Ascending aorta (tissue), 2 donors: ENCODE results near the gene USP10. TPM values are rescaled to one million over a fixed set of nuclear protein-coding genes. Genes with fewer than 3 reads are reported as not detected.

ENCODE experiments used
- DNase-seq, 2 donors: peaks; one replicate each; pipeline ENCODE4 v3.0.0-alpha.2; 2019; ENCODE audit warnings: low spot score in 2 of 2
- H3K27ac ChIP-seq, 2 donors: fragments of 200-600 bp; sonication (generic); one replicate each; pipeline ENCODE4 v1.5.1; 2016 to 2017; ENCODE audit warnings: mild to moderate bottlenecking in 1 of 2
- H3K27me3 ChIP-seq: fragments of 200-600 bp; sonication (generic); one replicate; pipeline ENCODE4 v1.5.1; 2017
- H3K36me3 ChIP-seq, 2 donors: fragments of 200-600 bp; sonication (generic); one replicate each; pipeline ENCODE4 v1.5.1; 2016
- H3K4me1 ChIP-seq, 2 donors: fragments of 200-600 bp; sonication (generic); one replicate each; pipeline ENCODE4 v1.5.1; 2016 to 2017; ENCODE audit warnings: mild to moderate bottlenecking in 1 of 2
- H3K4me3 ChIP-seq, 2 donors: fragments of 200-600 bp; sonication (generic); one replicate each; pipeline ENCODE4 v1.5.1; 2016 to 2017; ENCODE audit warnings: mild to moderate bottlenecking in 1 of 2
- H3K9me3 ChIP-seq, 2 donors: fragments of 200-600 bp; sonication (generic); one replicate each; pipeline ENCODE4 v1.5.1; 2016
- intact Hi-C: fragments of 100-400 bp; cut with DNase I; formaldehyde crosslinking; loops from one replicate; pipeline ENCODE4 v1.15.1; 2023
- total RNA-seq: library from RNA; depleted of rRNA; stranded (reverse); fragments of >200 nt; gene quantifications from one replicate; pipeline ENCODE4 v1.1.0, GENCODE V29; 2016
- TF ChIP-seq, protein P1 (sequence below), 3 experiments: fragments of 200-600 bp in 2 of 3; fragments of 450-650 bp in 1 of 3; sonication (generic) in 2 of 3; IDR thresholded peaks; one replicate each; pipeline ENCODE4 v1.5.1; 2016 to 2019; ENCODE audit warnings: antibody characterized with exemption in 3 of 3, mild to moderate bottlenecking in 1 of 3, moderate library complexity in 1 of 3

The USP10 gene
- total RNA-seq, 1 donor from 2014 or later: 27.8 TPM

DNA sequence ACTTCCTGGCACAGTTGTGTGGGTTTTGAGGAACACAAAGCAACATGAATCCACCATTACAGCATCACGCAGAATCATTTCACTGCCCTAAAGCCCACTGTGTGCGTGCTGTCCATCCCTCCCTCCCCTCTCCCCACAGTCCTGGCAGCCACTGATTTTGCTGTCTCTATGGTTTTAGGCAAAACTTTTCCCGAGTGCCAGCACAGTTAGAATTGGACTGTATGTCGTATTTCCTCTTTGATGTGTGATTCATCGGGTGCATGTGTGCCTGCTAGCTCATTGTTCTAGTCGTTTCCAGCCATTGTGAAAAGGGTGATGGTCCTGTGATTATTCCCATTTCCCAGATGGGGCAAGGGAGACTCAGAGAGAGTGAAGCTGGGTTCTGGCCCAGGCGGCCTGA is 38.8 kb upstream of the USP10 start:
- intact Hi-C loops: no loop called here
- no peaks in the 10 kb centered on the region for H3K27me3 ChIP-seq
- no peak overlapping the region for H3K4me3 ChIP-seq
- H3K9me3 ChIP-seq: no peaks in the 10 kb centered on the region
- peaks cover 65 to 91% of the 10 kb centered on the region in 2 donors for H3K36me3 ChIP-seq
- H3K27ac ChIP-seq: no peak overlapping the region
- DNase-seq: no peak
- H3K4me1 ChIP-seq: no peaks in the 10 kb centered on the region
- TF ChIP-seq, protein P1, sequence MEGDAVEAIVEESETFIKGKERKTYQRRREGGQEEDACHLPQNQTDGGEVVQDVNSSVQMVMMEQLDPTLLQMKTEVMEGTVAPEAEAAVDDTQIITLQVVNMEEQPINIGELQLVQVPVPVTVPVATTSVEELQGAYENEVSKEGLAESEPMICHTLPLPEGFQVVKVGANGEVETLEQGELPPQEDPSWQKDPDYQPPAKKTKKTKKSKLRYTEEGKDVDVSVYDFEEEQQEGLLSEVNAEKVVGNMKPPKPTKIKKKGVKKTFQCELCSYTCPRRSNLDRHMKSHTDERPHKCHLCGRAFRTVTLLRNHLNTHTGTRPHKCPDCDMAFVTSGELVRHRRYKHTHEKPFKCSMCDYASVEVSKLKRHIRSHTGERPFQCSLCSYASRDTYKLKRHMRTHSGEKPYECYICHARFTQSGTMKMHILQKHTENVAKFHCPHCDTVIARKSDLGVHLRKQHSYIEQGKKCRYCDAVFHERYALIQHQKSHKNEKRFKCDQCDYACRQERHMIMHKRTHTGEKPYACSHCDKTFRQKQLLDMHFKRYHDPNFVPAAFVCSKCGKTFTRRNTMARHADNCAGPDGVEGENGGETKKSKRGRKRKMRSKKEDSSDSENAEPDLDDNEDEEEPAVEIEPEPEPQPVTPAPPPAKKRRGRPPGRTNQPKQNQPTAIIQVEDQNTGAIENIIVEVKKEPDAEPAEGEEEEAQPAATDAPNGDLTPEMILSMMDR (IDR thresholded peaks at IDR 0.05): no peak

DNA sequence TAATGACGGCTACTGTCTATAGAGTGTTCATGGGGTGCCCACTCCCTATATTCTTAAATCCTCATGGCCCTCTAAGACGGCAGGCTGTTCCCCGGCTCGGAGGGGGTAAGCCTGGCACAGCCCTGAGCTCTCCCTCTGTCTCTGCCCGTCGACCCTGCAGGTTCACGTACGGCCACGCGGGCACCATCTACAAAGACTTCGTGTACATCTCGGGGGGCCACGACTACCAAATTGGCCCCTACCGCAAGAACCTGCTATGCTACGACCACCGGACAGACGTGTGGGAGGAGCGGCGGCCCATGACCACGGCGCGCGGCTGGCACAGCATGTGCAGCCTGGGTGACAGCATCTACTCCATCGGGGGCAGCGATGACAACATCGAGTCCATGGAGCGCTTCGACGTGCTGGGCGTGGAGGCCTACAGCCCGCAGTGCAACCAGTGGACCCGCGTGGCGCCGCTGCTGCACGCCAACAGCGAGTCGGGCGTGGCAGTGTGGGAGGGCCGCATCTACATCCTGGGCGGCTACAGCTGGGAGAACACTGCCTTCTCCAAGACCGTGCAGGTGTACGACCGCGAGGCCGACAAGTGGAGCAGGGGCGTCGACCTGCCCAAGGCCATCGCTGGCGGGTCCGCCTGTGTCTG is 38.3 kb upstream of the USP10 start:
- intact Hi-C loops: no loop called here

DNA sequence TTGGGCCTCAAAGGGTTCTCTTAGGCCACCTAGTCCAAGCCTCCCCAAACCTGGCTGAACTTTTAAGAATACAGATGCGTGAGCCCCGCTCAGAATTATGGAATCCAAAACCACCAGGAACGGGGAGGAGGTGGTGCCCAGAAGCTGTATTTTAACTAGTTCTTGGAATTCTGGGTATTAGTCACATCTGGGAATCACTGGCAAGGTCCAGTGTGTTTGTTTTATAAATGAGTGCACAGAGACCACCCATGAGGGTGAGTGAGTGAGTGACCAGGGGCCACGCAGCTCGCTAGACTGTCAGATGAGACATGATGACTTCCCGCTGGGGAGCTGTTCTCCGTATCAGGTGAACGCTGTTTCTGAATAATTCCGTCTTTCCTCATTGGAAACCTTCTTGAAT is 37.3 kb upstream of the USP10 start:
- TF ChIP-seq, protein P1 (IDR thresholded peaks at IDR 0.05): no peak
- Histone ChIP-seq H3K27ac (no peak overlapping the region), H3K36me3 (peaks cover 62 to 89% of the 10 kb centered on the region in 2 donors), H3K27me3 (no peaks in the 10 kb centered on the region), H3K9me3 (no peaks in the 10 kb centered on the region), H3K4me1 (no peaks in the 10 kb centered on the region), H3K4me3 (no peak overlapping the region)
- no peak for DNase-seq
- intact Hi-C loops: no loop called here

More for the DNA sequence above, 38.3 kb upstream of the USP10 start:
- Histone ChIP-seq H3K36me3 (peaks cover 70 to 97% of the 10 kb centered on the region in 2 donors), H3K4me1 (no peaks in the 10 kb centered on the region), H3K27ac (no peak overlapping the region), H3K4me3 (no peak overlapping the region), H3K27me3 (no peaks in the 10 kb centered on the region), H3K9me3 (no peaks in the 10 kb centered on the region)
- DNase-seq: no peak
- TF ChIP-seq, protein P1 (IDR thresholded peaks at IDR 0.05): no peak

DNA sequence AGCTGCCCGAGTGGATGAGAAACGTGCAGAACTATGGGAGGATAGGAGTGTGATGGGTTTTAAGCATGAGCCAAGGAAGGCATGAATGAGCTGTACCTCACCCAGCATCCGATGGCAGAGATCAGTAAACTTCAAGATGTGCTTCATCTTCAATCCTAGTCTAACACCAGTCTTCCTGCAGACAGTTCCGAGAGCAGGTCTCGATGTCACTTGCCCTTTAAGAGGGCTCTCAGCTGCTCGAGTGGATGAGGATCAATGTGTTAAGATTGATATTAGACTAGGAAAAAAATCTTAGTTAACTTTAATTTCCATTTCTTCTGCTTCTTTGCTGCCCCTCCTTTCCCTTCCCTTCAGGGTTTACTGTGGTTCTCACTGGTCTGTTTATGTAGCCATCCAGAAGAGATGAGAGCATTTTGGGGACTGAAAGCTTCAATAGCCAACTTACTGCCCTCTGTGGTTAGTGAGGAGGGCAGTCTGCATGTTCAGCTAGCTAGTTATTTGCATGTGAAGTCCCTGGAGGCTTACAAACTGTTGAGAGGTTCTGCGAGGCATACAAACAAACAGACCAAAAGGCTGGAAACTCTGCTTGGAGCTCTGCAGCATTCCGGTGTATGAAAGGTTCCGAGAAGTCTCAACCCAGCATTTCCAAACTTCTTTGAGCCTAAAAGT is 36.2 kb upstream of the USP10 start:
- H3K27me3 ChIP-seq: no peaks in the 10 kb centered on the region
- no peak overlapping the region for H3K4me3 ChIP-seq
- no peak for DNase-seq
- H3K27ac ChIP-seq: no peak overlapping the region
- H3K4me1 ChIP-seq: no peaks in the 10 kb centered on the region
- TF ChIP-seq, protein P1 (IDR thresholded peaks at IDR 0.05): no peak
- no peaks in the 10 kb centered on the region for H3K9me3 ChIP-seq
- intact Hi-C loops: no loop called here
- peaks cover 57 to 78% of the 10 kb centered on the region in 2 donors for H3K36me3 ChIP-seq

DNA sequence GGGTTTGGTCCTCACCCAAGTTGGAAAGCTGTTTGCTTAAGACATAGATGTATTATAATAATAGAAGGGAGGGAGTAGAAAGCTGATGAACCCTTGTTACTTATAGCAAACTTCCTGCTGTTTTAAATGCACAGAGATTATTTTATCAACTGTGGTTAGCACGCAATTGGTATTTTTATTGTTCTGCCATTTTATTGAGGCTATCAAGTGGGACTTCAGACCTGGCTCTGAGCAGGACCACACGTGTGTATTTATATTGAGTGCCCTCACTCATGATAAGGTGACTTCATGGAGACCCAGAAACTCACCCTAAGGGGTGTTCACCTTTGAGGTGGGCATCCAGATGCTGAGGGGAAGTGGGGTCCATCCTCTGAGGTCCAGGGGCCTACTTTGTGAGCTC is 34.4 kb upstream of the USP10 start:
- intact Hi-C loops: no loop called here
- TF ChIP-seq, protein P1 (IDR thresholded peaks at IDR 0.05): no peak

More for the DNA sequence above, 34.4 kb upstream of the USP10 start:
- H3K36me3 ChIP-seq: peaks cover 41 to 60% of the 10 kb centered on the region in 2 donors
- no peak overlapping the region for H3K4me3 ChIP-seq
- no peaks in the 10 kb centered on the region for H3K27me3 ChIP-seq
- no peak for DNase-seq
- H3K4me1 ChIP-seq: no peaks in the 10 kb centered on the region
- no peaks in the 10 kb centered on the region for H3K9me3 ChIP-seq
- H3K27ac ChIP-seq: no peak overlapping the region
